Stimulated activated CD8-positive, alpha-beta memory T cell treated with anti-CD3 and anti-CD28 coated beads, Interleukin-7, amount 100 ng/mL, for 24 hours (primary cell): ENCODE results near the gene TRAPPC2L.

Source experiments
- DNase-seq: peaks from one replicate; pipeline ENCODE4 v3.0.0-alpha.2; 2020; ENCODE audit warnings: low read depth

The TRAPPC2L gene

GRCh38 chr16:88861359-88861758 is 4.4 kb downstream of the TRAPPC2L start:
- DNase-seq = no peak

- DNase-seq = no peak
These were observed 6.0 kb downstream of the TRAPPC2L start for GRCh38 chr16:88862968-88863367.

GRCh38 chr16:88863426-88863825 is 6.5 kb downstream of the TRAPPC2L start:
- no peak for DNase-seq

GRCh38 chr16:88864099-88864498 is 7.2 kb downstream of the TRAPPC2L start:
- DNase-seq = no peak

GRCh38 chr16:88864521-88864920 is 7.6 kb downstream of the TRAPPC2L start:
- no peak for DNase-seq

- no peak for DNase-seq
These were observed 8.4 kb downstream of the TRAPPC2L start for GRCh38 chr16:88865310-88865709.

- no peak for DNase-seq
These were observed 8.8 kb downstream of the TRAPPC2L start for GRCh38 chr16:88865742-88866141.

- no peak for DNase-seq
These were observed 9.4 kb downstream of the TRAPPC2L start, which contains the start of gene PABPN1L for GRCh38 chr16:88866151-88866920. Gene PABPN1L (minus strand): TSS chr16:88866660. CDS start chr16:88866606, 54 bp downstream.

GRCh38 chr16:88867581-88868246 is 10.8 kb downstream of the TRAPPC2L start:
- no peak for DNase-seq

- DNase-seq = no peak
These were observed 12.2 kb downstream of the TRAPPC2L start for GRCh38 chr16:88868974-88869672.

GRCh38 chr16:88869673-88869980 is 12.7 kb downstream of the TRAPPC2L start:
- DNase-seq = no peak

GRCh38 chr16:88870608-88871348 is 13.9 kb downstream of the TRAPPC2L start:
- no peak for DNase-seq

GRCh38 chr16:88871349-88871702 is 14.4 kb downstream of the TRAPPC2L start:
- no peak for DNase-seq

- DNase-seq = no peak
These were observed 14.9 kb downstream of the TRAPPC2L start for GRCh38 chr16:88871730-88872416.

- no peak for DNase-seq
These were observed 15.9 kb downstream of the TRAPPC2L start for GRCh38 chr16:88872650-88873331.

- no peak for DNase-seq
These were observed 18.1 kb downstream of the TRAPPC2L start for GRCh38 chr16:88874938-88875599.

- DNase-seq = no peak
These were observed 18.8 kb downstream of the TRAPPC2L start for GRCh38 chr16:88875703-88876234.

- no peak for DNase-seq
These were observed 20.1 kb downstream of the TRAPPC2L start for GRCh38 chr16:88876942-88877526.

- DNase-seq = no peak
These were observed 20.8 kb downstream of the TRAPPC2L start for GRCh38 chr16:88877564-88878289.
